ENCODE results near the gene VRK1.

- TF ChIP-seq CTCF (IDR thresholded peaks at IDR 0.05): no peak
- no peak for TF ChIP-seq EP300 (IDR thresholded peaks at IDR 0.05)
- TF ChIP-seq POLR2A (IDR thresholded peaks at IDR 0.05): no peak
Observed at GRCh38 chr14:96926001-96926400, 128.8 kb downstream of the VRK1 start.

Measured in ovary (tissue), 3 donors.